ENCODE data around the gene BASP1.
"Not testable (repeated sequence)": the region's sequence is repeated elsewhere in the genome, so short reads cannot be mapped to it uniquely, and the experiment has no call there.

BASP1 gene

GRCh38 chr5:17315710-17316221 lies 98.3 kb downstream of the BASP1 start:
- no peak for DNase-seq (ENCODE audit: low read depth in 3 of 3, low spot score in 1 of 3)

GRCh38 chr5:17316970-17317459 lies 99.6 kb downstream of the BASP1 start:
- no peak for DNase-seq (ENCODE audit: low read depth in 3 of 3, low spot score in 1 of 3)

GRCh38 chr5:17317473-17317872 lies 100.0 kb downstream of the BASP1 start:
- no peak for DNase-seq (ENCODE audit: low read depth in 3 of 3, low spot score in 1 of 3)

GRCh38 chr5:17319095-17319494 lies 101.7 kb downstream of the BASP1 start:
- DNase-seq (ENCODE audit: low read depth in 3 of 3, low spot score in 1 of 3), result not testable (repeated sequence)

GRCh38 chr5:17325770-17326599 lies 108.6 kb downstream of the BASP1 start:
- no peak for DNase-seq (ENCODE audit: low read depth in 3 of 3, low spot score in 1 of 3)
